Measurements from ENCODE around the gene JRKL. TPM values are rescaled to one million over a fixed set of nuclear protein-coding genes. Genes with fewer than 3 reads are reported as not detected.

Gene JRKL
- polyA plus RNA-seq (2013, experiment 1 of 2): 6.4 TPM
- 6.1 TPM for polyA plus RNA-seq (2013, experiment 2 of 2)

DNA sequence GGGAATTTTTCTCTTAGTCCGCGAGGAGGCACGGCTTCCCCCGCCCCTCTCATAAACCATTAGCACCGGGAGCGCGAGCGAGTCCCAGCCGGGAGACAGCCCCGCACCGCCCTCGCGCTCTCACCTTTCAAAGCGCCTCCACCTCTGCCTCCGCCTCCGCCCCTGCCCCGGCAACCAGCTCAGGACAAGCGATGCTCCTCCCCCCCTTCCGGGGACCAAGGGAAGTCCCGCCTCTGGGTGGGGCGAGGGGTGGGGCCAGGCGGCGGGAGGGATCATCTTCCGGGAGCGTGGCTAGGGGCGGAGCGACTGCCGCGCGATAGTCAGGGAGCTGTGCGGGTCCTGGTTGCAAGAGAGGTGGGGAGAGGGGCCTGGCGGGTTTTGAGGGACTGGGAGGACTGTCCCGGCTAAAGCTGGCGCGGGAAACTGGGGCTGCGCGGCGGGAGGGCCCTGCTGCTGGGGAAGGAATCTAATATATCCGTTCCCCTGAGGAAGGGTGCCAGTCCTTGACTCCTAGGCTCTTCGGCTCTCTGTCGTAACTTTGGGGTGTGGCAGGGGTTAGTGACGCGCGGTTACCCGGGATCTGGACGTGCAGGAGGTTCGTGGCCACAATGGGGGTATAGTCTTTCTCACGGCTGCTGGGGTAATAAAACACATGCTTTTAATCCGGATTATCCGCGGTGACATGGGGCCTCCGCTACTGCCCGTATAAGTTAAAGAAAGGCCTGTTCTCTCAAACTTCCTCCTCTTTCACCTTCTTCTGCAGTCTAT is at the start of gene JRKL, which contains the start of gene CCDC82:
JRKL (plus strand) TSS at position 294 of the 768 bp plus-strand sequence. CDS start 637 bp downstream, outside the sequence.
CCDC82 (minus strand) TSS at position 193 of the 768 bp plus-strand sequence. CDS start 5,165 bp downstream, outside the sequence.
- H3K27me3 ChIP-seq (ENCODE audit: control insufficient read depth in 3 of 3, insufficient read depth in 3 of 3, low read depth in 1 of 3, low read length in 3 of 3): no peaks in the 10 kb centered on the region
- H2AK5ac ChIP-seq (ENCODE audit: low read depth, low read length): no peak within 1 kb of the TSS
- H3K36me3 ChIP-seq (replicated peaks in 1 of 2; ENCODE audit: control insufficient read depth in 2 of 2, insufficient read depth in 2 of 2, low read length in 2 of 2): peaks cover 0 to 41% of the 10 kb centered on the region in 2 donors
- H3K14ac ChIP-seq (ENCODE audit: low read length): no peak within 1 kb of the TSS
- H3K4me1 ChIP-seq (ENCODE audit: control insufficient read depth in 2 of 2, insufficient read depth in 1 of 2, low read depth in 1 of 2, low read length in 2 of 2): peaks cover 0 to 6% of the 10 kb centered on the region in 2 donors
- no CpG with 5 or more reads among the region's 53 CpGs for WGBS, 2 donors (ENCODE audit: extremely low coverage in 2 of 2, insufficient read length in 2 of 2, insufficient replicate concordance in 1 of 2)
- peak within 1 kb of the TSS; percentile 90 for H2BK5ac ChIP-seq (ENCODE audit: low read length)
- no peak within 1 kb of the TSS for H4K91ac ChIP-seq (ENCODE audit: low read depth, low read length, poor library complexity)
- no peak within 1 kb of the TSS for H3K4ac ChIP-seq (ENCODE audit: low read length)
- peak within 1 kb of the TSS; percentile 92 to 94 for H3K4me3 ChIP-seq (ENCODE audit: low read length in 2 of 2)
- H2BK12ac ChIP-seq (ENCODE audit: low read length): no peak within 1 kb of the TSS
- peak within 1 kb of the TSS; percentile 28 for H2BK120ac ChIP-seq (ENCODE audit: low read depth, low read length)
- H3K27ac ChIP-seq (replicated peaks; ENCODE audit: low read length): peak within 1 kb of the TSS; percentile 100
- peaks cover 6 to 31% of the 10 kb centered on the region in 2 donors for H3K9me3 ChIP-seq (replicated peaks in 1 of 2; ENCODE audit: control insufficient read depth in 2 of 2, insufficient read depth in 1 of 2, low read depth in 1 of 2, low read length in 2 of 2)
- H3K23ac ChIP-seq (ENCODE audit: low read depth, low read length, poor library complexity): peak within 1 kb of the TSS; percentile 75
- H2BK15ac ChIP-seq (ENCODE audit: low read length): peak within 1 kb of the TSS; percentile 87
- peak; percentile 96 for DNase-seq (ENCODE audit: low spot score)
- H3K79me1 ChIP-seq (ENCODE audit: low read depth, low read length): no peaks in the 10 kb centered on the region
- H3K18ac ChIP-seq (ENCODE audit: low read length): peak within 1 kb of the TSS; percentile 97
- H3K4me2 ChIP-seq (ENCODE audit: insufficient read depth, low read length, poor library complexity, severe bottlenecking): peak within 1 kb of the TSS; percentile 75
- H4K8ac ChIP-seq (ENCODE audit: low read depth, low read length): peak within 1 kb of the TSS; percentile 29
- H2AFZ ChIP-seq (ENCODE audit: low read length): peak within 1 kb of the TSS; percentile 97
- H3K9ac ChIP-seq (ENCODE audit: low read depth, low read length, poor library complexity): peak within 1 kb of the TSS; percentile 87

GRCh38 chr11:96340555-96340885 is 49.3 kb upstream of the JRKL start:
- H2BK5ac ChIP-seq (ENCODE audit: low read length): no peak overlapping the region
- WGBS, 2 donors (ENCODE audit: extremely low coverage in 2 of 2, insufficient read length in 2 of 2, insufficient replicate concordance in 1 of 2): no CpG with 5 or more reads among the region's 4 CpGs
- no peaks in the 10 kb centered on the region for H3K27me3 ChIP-seq (ENCODE audit: control insufficient read depth in 3 of 3, insufficient read depth in 3 of 3, low read depth in 1 of 3, low read length in 3 of 3)
- no peak overlapping the region for H3K4me3 ChIP-seq (ENCODE audit: low read length in 2 of 2)
- no peak for DNase-seq (ENCODE audit: low spot score)
- H4K91ac ChIP-seq (ENCODE audit: low read depth, low read length, poor library complexity): no peak overlapping the region
- H4K8ac ChIP-seq (ENCODE audit: low read depth, low read length): no peak overlapping the region
- H3K79me1 ChIP-seq (ENCODE audit: low read depth, low read length): no peaks in the 10 kb centered on the region
- no peak overlapping the region for H2BK12ac ChIP-seq (ENCODE audit: low read length)
- no peak overlapping the region for H2AFZ ChIP-seq (ENCODE audit: low read length)
- H3K9me3 ChIP-seq (replicated peaks in 1 of 2; ENCODE audit: control insufficient read depth in 2 of 2, insufficient read depth in 1 of 2, low read depth in 1 of 2, low read length in 2 of 2): peaks cover 0 to 10% of the 10 kb centered on the region in 2 donors
- H2BK120ac ChIP-seq (ENCODE audit: low read depth, low read length): no peak overlapping the region
- H3K36me3 ChIP-seq (replicated peaks in 1 of 2; ENCODE audit: control insufficient read depth in 2 of 2, insufficient read depth in 2 of 2, low read length in 2 of 2): peaks cover 0 to 29% of the 10 kb centered on the region in 2 donors
- no peak overlapping the region for H3K9ac ChIP-seq (ENCODE audit: low read depth, low read length, poor library complexity)
- no peak overlapping the region for H2BK15ac ChIP-seq (ENCODE audit: low read length)
- no peak overlapping the region for H3K14ac ChIP-seq (ENCODE audit: low read length)
- H3K18ac ChIP-seq (ENCODE audit: low read length): no peak overlapping the region
- peak overlapping the region; percentile 82 for H2AK5ac ChIP-seq (ENCODE audit: low read depth, low read length)
- no peak overlapping the region for H3K4me2 ChIP-seq (ENCODE audit: insufficient read depth, low read length, poor library complexity, severe bottlenecking)
- H3K4me1 ChIP-seq (ENCODE audit: control insufficient read depth in 2 of 2, insufficient read depth in 1 of 2, low read depth in 1 of 2, low read length in 2 of 2): peaks cover 8 to 27% of the 10 kb centered on the region in 2 donors
- no peak overlapping the region for H3K4ac ChIP-seq (ENCODE audit: low read length)
- H3K23ac ChIP-seq (ENCODE audit: low read depth, low read length, poor library complexity): no peak overlapping the region
- no peak overlapping the region for H3K27ac ChIP-seq (replicated peaks; ENCODE audit: low read length)

- Histone ChIP-seq H2AFZ (ENCODE audit: low read length) (no peak overlapping the region), H2BK12ac (ENCODE audit: low read length) (peak overlapping the region; percentile 24), H3K4me2 (ENCODE audit: insufficient read depth, low read length, poor library complexity, severe bottlenecking) (peak overlapping the region; percentile 43), H3K9me3 (replicated peaks in 1 of 2; ENCODE audit: control insufficient read depth in 2 of 2, insufficient read depth in 1 of 2, low read depth in 1 of 2, low read length in 2 of 2) (peaks cover 0 to 10% of the 10 kb centered on the region in 2 donors), H3K27ac (replicated peaks; ENCODE audit: low read length) (no peak overlapping the region), H3K4me3 (ENCODE audit: low read length in 2 of 2) (peak overlapping the region; percentile 22 to 69), H3K27me3 (ENCODE audit: control insufficient read depth in 3 of 3, insufficient read depth in 3 of 3, low read depth in 1 of 3, low read length in 3 of 3) (no peaks in the 10 kb centered on the region), H3K23ac (ENCODE audit: low read depth, low read length, poor library complexity) (peak overlapping the region; percentile 68), H4K91ac (ENCODE audit: low read depth, low read length, poor library complexity) (peak overlapping the region; percentile 85), H2BK120ac (ENCODE audit: low read depth, low read length) (no peak overlapping the region), H3K4me1 (ENCODE audit: control insufficient read depth in 2 of 2, insufficient read depth in 1 of 2, low read depth in 1 of 2, low read length in 2 of 2) (peaks cover 8 to 27% of the 10 kb centered on the region in 2 donors), H2AK5ac (ENCODE audit: low read depth, low read length) (peak overlapping the region; percentile 98), H4K8ac (ENCODE audit: low read depth, low read length) (no peak overlapping the region), H3K9ac (ENCODE audit: low read depth, low read length, poor library complexity) (peak overlapping the region; percentile 37), H3K79me1 (ENCODE audit: low read depth, low read length) (no peaks in the 10 kb centered on the region), H3K18ac (ENCODE audit: low read length) (peak overlapping the region; percentile 82), H3K4ac (ENCODE audit: low read length) (peak overlapping the region; percentile 93), H2BK5ac (ENCODE audit: low read length) (peak overlapping the region; percentile 87), H3K36me3 (replicated peaks in 1 of 2; ENCODE audit: control insufficient read depth in 2 of 2, insufficient read depth in 2 of 2, low read length in 2 of 2) (peaks cover 0 to 22% of the 10 kb centered on the region in 2 donors), H2BK15ac (ENCODE audit: low read length) (peak overlapping the region; percentile 98), H3K14ac (ENCODE audit: low read length) (peak overlapping the region; percentile 38)
- WGBS, 2 donors (ENCODE audit: extremely low coverage in 2 of 2, insufficient read length in 2 of 2, insufficient replicate concordance in 1 of 2): no CpG with 5 or more reads among the region's 26 CpGs
- DNase-seq (ENCODE audit: low spot score): no peak
Observed at GRCh38 chr11:96341211-96342013, 48.4 kb upstream of the JRKL start.

Data from neuronal stem cell (in vitro differentiated cells).